Thyroid gland (tissue), 4 donors: ENCODE results near the gene FCAR. TPM values are rescaled to one million over a fixed set of nuclear protein-coding genes. Genes with fewer than 3 reads are reported as not detected.
"Not testable (repeated sequence)": the region's sequence is repeated elsewhere in the genome, so short reads cannot be mapped to it uniquely, and the experiment has no call there.

Experiments used
- DNase-seq, 2 donors: peaks; one replicate each; pipeline ENCODE4 v3.0.0-alpha.2; 2019
- H3K27ac ChIP-seq, 3 donors: fragments of 200-600 bp; sonication (generic); 1 replicate in 2 of 3; 2 replicates in 1 of 3; pipeline ENCODE4 v1.5.1; 2016 to 2019; ENCODE audit warnings: mild to moderate bottlenecking in 1 of 3, moderate library complexity in 1 of 3
- H3K27me3 ChIP-seq: fragments of 200-600 bp; sonication (generic); one replicate; pipeline ENCODE4 v1.5.1; 2019
- H3K36me3 ChIP-seq, 2 donors: fragments of 200-600 bp; sonication (generic); one replicate each; pipeline ENCODE4 v1.5.1; 2016 to 2019
- H3K4me1 ChIP-seq, 2 donors: fragments of 200-600 bp; sonication (generic); one replicate each; pipeline ENCODE4 v1.5.1; 2017 to 2019
- H3K4me3 ChIP-seq, 3 donors: fragments of 200-600 bp; sonication (generic); replicated peaks in 1 of 3; 1 replicate in 2 of 3; 2 replicates in 1 of 3; pipeline ENCODE4 v1.5.1; 2016; ENCODE audit warnings: mild to moderate bottlenecking in 1 of 3
- H3K9me3 ChIP-seq: fragments of 200-600 bp; sonication (generic); one replicate; pipeline ENCODE4 v1.5.1; 2017
- POLR2A ChIP-seq, 2 donors: fragments of 450-650 bp; IDR thresholded peaks; one replicate each; pipeline ENCODE4 v1.6.1; 2017; ENCODE audit warnings: antibody characterized with exemption in 2 of 2, mild to moderate bottlenecking in 2 of 2, moderate library complexity in 1 of 2
- WGBS, 2 donors: methylation state at CpG; one replicate each; pipeline ENCODE4 v1.1.5; 2017; 5-methylcytosine and 5-hydroxymethylcytosine counted together
- intact Hi-C: fragments of 100-400 bp; cut with DNase I; formaldehyde crosslinking; loops from one replicate; pipeline ENCODE4 v1.15.1; 2023
- total RNA-seq, 4 donors: library from RNA; depleted of rRNA; stranded (reverse); fragments of >200 nt; gene quantifications; one replicate each; pipeline ENCODE4 v1.2.3, GENCODE V29; 2016
- TF ChIP-seq, protein P1 (sequence below), 6 experiments: fragments of 200-600 bp in 3 of 6; fragments of 450-650 bp in 3 of 6; sonication (generic) in 3 of 6; IDR thresholded peaks; one replicate each; pipeline ENCODE4 v1.5.1; 2016 to 2019; ENCODE audit warnings: antibody characterized with exemption in 6 of 6, mild to moderate bottlenecking in 2 of 6, inconsistent platforms in 1 of 6, moderate library complexity in 1 of 6

Gene FCAR
- total RNA-seq, 4 donors from 2014 or later, result 0.49 to 0.67 (median 0.67) TPM; not detected in 1

DNA sequence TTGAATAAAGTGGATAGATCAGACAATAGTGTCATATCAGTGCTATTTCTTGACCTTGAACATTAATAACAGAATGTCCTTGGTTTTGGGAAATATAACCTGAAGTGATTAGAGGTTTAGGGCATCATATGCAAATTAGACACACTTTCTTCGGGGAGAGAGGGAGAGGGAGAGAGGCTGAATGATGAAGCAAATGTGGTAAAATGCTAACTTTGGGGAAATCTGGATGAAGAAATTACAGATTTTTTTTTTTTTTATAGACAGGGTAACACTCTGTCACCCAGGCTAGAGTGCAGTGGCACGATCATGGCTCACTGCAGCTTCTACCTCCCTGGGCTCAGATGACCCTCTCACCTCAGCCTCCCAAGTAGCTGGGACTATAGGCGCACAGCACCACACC lies 28.0 kb downstream of the FCAR start:
- DNase-seq, result no peak
- TF ChIP-seq, protein P1, sequence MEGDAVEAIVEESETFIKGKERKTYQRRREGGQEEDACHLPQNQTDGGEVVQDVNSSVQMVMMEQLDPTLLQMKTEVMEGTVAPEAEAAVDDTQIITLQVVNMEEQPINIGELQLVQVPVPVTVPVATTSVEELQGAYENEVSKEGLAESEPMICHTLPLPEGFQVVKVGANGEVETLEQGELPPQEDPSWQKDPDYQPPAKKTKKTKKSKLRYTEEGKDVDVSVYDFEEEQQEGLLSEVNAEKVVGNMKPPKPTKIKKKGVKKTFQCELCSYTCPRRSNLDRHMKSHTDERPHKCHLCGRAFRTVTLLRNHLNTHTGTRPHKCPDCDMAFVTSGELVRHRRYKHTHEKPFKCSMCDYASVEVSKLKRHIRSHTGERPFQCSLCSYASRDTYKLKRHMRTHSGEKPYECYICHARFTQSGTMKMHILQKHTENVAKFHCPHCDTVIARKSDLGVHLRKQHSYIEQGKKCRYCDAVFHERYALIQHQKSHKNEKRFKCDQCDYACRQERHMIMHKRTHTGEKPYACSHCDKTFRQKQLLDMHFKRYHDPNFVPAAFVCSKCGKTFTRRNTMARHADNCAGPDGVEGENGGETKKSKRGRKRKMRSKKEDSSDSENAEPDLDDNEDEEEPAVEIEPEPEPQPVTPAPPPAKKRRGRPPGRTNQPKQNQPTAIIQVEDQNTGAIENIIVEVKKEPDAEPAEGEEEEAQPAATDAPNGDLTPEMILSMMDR (IDR thresholded peaks at IDR 0.05), result no peak
- no peak for TF ChIP-seq POLR2A (IDR thresholded peaks at IDR 0.05)
- H3K9me3 ChIP-seq, result no peaks in the 10 kb centered on the region
- H3K36me3 ChIP-seq, result no peaks in the 10 kb centered on the region
- WGBS, 2 donors, result 73 to 78% methylated on average over 3 of the region's 3 CpGs
- no peaks in the 10 kb centered on the region for H3K4me1 ChIP-seq
- intact Hi-C loops, result no loop called here
- no peak overlapping the region for H3K27ac ChIP-seq
- H3K4me3 ChIP-seq, result no peak overlapping the region
- H3K27me3 ChIP-seq, result no peaks in the 10 kb centered on the region

DNA sequence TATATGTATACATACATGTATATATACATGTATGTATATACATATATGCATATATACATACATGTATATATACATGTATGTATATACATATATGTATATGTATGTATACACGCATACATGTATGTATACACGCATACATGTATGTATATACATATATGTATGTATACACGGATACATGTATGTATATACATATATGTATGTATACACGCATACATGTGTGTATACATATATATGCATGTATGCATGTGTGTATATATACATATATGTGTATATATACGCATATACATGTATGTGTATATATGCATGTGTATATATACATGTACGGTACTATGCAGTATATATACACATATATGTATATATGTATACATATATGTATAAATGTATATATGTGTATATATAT lies 29.3 kb downstream of the FCAR start:
- Histone ChIP-seq H3K4me3 (no peak overlapping the region), H3K27ac (no peak overlapping the region), H3K9me3 (no peaks in the 10 kb centered on the region), H3K27me3 (no peaks in the 10 kb centered on the region), H3K36me3 (no peaks in the 10 kb centered on the region), H3K4me1 (no peaks in the 10 kb centered on the region)
- TF ChIP-seq, protein P1 (IDR thresholded peaks at IDR 0.05), result no peak
- no peak for TF ChIP-seq POLR2A (IDR thresholded peaks at IDR 0.05)
- no peak for DNase-seq
- WGBS, 2 donors, result 90 to 93% methylated on average over 6 of the region's 6 CpGs
- intact Hi-C loops, result no loop called here

DNA sequence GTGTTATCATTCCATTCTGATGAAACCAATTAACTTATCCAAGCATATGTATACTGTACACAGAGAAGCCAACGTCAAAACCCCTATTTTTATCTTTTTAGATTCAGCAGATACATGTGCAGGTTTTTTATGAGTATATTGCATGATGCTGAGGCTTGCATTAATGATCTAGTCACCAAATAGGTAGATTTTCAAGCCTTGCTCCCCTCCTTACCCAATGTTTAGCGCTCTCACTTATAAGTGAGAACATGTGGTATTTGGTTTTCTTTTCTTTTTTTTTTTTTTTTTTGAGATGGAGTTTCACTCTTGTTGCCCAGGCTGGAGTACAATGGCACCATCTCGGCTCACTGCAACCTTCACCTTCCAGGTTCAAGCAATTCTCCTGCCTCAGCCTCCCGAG lies 30.2 kb downstream of the FCAR start:
- 86 to 89% methylated on average over 4 of the region's 4 CpGs for WGBS, 2 donors
- H3K27me3 ChIP-seq, H3K4me3 ChIP-seq, H3K36me3 ChIP-seq, H3K27ac ChIP-seq, intact Hi-C loops, H3K4me1 ChIP-seq, H3K9me3 ChIP-seq, DNase-seq: not testable (repeated sequence)

DNA sequence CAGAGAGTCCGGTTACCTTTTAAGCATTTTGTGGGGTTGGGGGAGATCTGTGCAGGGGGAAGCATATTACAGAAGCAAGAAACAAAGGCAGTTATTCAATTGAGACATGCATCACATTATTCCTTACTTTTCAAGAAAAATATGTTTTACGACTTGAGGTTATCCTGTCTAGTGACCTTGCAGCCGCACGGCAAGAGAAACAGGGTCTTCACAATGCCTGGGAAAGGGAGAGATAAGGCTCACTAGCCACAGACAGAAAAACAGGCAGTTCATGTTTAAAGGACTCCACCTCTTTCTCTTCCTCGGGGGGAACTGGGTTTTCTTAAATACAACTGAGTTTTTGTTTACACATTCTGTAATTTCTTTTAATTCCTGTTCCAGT lies 31.4 kb downstream of the FCAR start:
- H3K27ac ChIP-seq, result no peak overlapping the region
- no peaks in the 10 kb centered on the region for H3K9me3 ChIP-seq
- H3K4me3 ChIP-seq, result no peak overlapping the region
- intact Hi-C loops, result no loop called here
- H3K27me3 ChIP-seq, result no peaks in the 10 kb centered on the region
- TF ChIP-seq POLR2A (IDR thresholded peaks at IDR 0.05), result no peak
- TF ChIP-seq, protein P1 (IDR thresholded peaks at IDR 0.05), result no peak
- no peaks in the 10 kb centered on the region for H3K36me3 ChIP-seq
- 38 to 46% methylated on average over 5 of the region's 5 CpGs for WGBS, 2 donors
- H3K4me1 ChIP-seq, result no peaks in the 10 kb centered on the region
- no peak for DNase-seq

DNA sequence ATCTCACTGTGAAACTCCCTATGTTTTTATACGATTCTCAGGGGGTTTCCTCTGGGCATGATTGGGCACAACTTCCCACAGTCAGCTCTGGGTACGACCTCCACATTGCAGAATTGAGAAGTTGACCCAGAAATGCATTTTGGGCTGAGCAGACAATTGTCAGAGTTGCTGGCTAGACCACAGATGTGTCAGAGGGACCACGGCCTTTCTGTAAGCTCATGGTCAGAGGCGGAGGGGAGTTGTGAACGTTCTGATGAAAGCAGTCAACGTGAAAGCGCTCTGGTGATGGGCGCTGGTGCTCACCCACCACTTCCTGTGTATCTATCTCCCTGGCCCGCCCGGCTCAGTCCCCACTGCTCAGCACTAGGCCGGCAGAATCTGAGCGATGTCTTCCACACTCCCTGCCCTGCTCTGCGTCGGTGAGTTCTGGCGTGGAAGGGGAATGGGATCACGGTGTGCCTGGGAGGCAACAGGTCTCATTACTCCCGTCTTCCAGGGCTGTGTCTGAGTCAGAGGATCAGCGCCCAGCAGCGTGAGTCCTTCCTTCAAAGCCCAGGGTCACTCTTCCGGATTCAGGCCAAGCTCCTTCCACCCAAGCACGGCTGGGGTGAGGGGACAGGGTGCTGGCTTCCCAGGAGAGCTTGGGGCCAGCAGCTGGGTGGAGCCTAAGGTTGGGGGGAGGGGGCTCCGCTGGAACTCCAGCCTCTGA lies 31.9 kb downstream of the FCAR start, which contains the start of gene NCR1:
TSS of gene NCR1 (plus strand) at position 346 of the 709 bp plus-strand sequence. CDS start at position 386, 40 bp downstream.
- H3K27ac ChIP-seq, result no peak within 1 kb of the TSS
- no peak for DNase-seq

More for the DNA sequence above, 31.9 kb downstream of the FCAR start, which contains the start of gene NCR1:
- Histone ChIP-seq H3K4me1 (no peaks in the 10 kb centered on the region), H3K9me3 (no peaks in the 10 kb centered on the region), H3K4me3 (no peak within 1 kb of the TSS), H3K36me3 (no peaks in the 10 kb centered on the region), H3K27me3 (no peaks in the 10 kb centered on the region)
- TF ChIP-seq, protein P1 (IDR thresholded peaks at IDR 0.05), result no peak
- TF ChIP-seq POLR2A (IDR thresholded peaks at IDR 0.05), result no peak
- 50 to 55% methylated on average over 21 to 22 of the region's 22 CpGs for WGBS, 2 donors
- intact Hi-C loops, result no loop called here
